Measurements from ENCODE around the gene DCDC2. TPM values are rescaled to one million over a fixed set of nuclear protein-coding genes. Genes with fewer than 3 reads are reported as not detected.
A peak's percentile ranks its signal among the peaks of the same experiment; 100 is the strongest.
"Not testable (repeated sequence)": the region's sequence is repeated elsewhere in the genome, so short reads cannot be mapped to it uniquely, and the experiment has no call there.

Gene DCDC2
- total RNA-seq, 1 donor from 2014 or later: 2.0 TPM

- DNase-seq: not testable (repeated sequence)
These were observed 215.1 kb downstream of the DCDC2 start for GRCh38 chr6:24142733-24143132.

- DNase-seq: peak; percentile 76
These were observed 217.3 kb downstream of the DCDC2 start for GRCh38 chr6:24140591-24140990.

GRCh38 chr6:24139639-24140038 lies 218.2 kb downstream of the DCDC2 start:
- no peak for DNase-seq

- no peak for DNase-seq
These were observed 218.8 kb downstream of the DCDC2 start for GRCh38 chr6:24139080-24139479.

- DNase-seq: no peak
These were observed 226.1 kb downstream of the DCDC2 start for GRCh38 chr6:24131751-24132150.

GRCh38 chr6:24127316-24127715 lies 230.5 kb downstream of the DCDC2 start:
- DNase-seq: no peak

- peak; percentile 22 for DNase-seq
These were observed 231.2 kb downstream of the DCDC2 start for GRCh38 chr6:24126586-24127192.

GRCh38 chr6:24125980-24126379 lies 231.9 kb downstream of the DCDC2 start, which contains the start of gene NRSN1:
TSS of gene NRSN1 (plus strand) at chr6:24126215. CDS start at chr6:24134328, 8,113 bp downstream.
- peak; percentile 65 for DNase-seq

GRCh38 chr6:24122139-24122538 lies 235.7 kb downstream of the DCDC2 start:
- no peak for DNase-seq

Small RNA genes within 50 kb of the gene (small RNA-seq; reads per million reads assigned to genes)
- gene RF00218 (1.1 reads per million, percentile 75 among the genes with 10 or more reads in this experiment), gene RNU6-391P (not detected)

Other genes with a start within 250 kb of the DCDC2 start
- 27.9 TPM for gene NRSN1, start 231.8 kb downstream of the DCDC2 start, total RNA-seq
- gene MRS2, start 44.9 kb upstream of the DCDC2 start, total RNA-seq: 22.5 TPM
- gene GPLD1, start 131.5 kb upstream of the DCDC2 start, total RNA-seq: 12.6 TPM
- gene ALDH5A1, start 136.9 kb upstream of the DCDC2 start, total RNA-seq: 12.2 TPM